ENCODE results near the gene KCND3. TPM values are rescaled to one million over a fixed set of nuclear protein-coding genes. Genes with fewer than 3 reads are reported as not detected.

The KCND3 gene
- total and polyA plus RNA-seq, 4 donors, result 1.0 to 27.1 (median 6.1) TPM

DNA sequence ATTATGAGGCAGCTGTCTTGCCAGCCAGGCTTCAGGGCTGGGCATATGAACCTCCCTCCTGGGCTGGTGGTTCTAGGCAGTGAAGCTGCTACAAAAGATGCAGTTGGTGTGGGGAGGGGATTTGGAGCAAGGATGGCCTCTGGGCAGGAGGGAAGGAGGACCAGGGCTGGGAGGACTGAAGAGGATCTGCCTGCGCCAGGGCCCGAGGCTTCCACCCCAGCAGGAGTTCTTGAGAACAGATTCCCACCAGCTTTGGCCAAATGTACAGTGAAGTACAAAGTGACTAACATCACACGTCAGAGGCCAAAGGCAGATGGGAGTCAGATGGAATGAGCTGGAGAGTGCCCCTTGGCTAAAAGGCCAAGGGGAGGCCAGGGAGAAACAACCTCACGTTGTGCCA, 171.4 kb downstream of the KCND3 start (continued):
- TF ChIP-seq, protein P1, sequence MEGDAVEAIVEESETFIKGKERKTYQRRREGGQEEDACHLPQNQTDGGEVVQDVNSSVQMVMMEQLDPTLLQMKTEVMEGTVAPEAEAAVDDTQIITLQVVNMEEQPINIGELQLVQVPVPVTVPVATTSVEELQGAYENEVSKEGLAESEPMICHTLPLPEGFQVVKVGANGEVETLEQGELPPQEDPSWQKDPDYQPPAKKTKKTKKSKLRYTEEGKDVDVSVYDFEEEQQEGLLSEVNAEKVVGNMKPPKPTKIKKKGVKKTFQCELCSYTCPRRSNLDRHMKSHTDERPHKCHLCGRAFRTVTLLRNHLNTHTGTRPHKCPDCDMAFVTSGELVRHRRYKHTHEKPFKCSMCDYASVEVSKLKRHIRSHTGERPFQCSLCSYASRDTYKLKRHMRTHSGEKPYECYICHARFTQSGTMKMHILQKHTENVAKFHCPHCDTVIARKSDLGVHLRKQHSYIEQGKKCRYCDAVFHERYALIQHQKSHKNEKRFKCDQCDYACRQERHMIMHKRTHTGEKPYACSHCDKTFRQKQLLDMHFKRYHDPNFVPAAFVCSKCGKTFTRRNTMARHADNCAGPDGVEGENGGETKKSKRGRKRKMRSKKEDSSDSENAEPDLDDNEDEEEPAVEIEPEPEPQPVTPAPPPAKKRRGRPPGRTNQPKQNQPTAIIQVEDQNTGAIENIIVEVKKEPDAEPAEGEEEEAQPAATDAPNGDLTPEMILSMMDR (IDR thresholded peaks at IDR 0.05; ENCODE audit: low read depth, low read length, missing input control), result no peak
- TF ChIP-seq SP1 (IDR thresholded peaks at IDR 0.05), result no peak
- no peak for TF ChIP-seq RAD21 (IDR thresholded peaks at IDR 0.05)

DNA sequence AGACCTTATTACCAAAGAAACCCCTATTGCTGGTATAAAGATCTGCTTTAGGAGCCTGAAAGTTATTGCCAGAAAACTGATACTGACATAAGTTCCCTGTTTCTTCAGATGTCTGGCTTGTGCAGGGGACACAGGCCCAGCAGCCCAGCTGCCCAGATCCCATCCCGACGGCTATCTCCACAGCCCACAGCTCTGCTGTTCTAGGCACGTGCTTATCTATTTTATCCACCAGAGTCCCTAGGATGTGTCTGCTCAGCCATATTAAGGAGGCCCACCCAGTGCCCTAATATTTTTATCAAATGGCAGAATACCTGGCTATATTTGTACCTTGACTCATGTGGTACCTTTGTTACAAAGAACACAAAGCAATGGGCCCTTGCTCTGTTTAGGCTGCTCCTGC, 174.8 kb downstream of the KCND3 start:
- 94% methylated on average over 3 of the region's 3 CpGs for WGBS
- no peaks in the 10 kb centered on the region for H3K36me3 ChIP-seq (ENCODE audit: control insufficient read depth in 4 of 4, insufficient read depth in 3 of 4, low read depth in 1 of 4, low read length in 3 of 4)
- TF ChIP-seq EGR1 (IDR thresholded peaks at IDR 0.05; ENCODE audit: low read depth in 2 of 2) (no peak), SP1 (IDR thresholded peaks at IDR 0.05) (no peak), RAD21 (IDR thresholded peaks at IDR 0.05) (no peak), FOXA2 (IDR thresholded peaks at IDR 0.05) (no peak), HNF4A (conservative IDR thresholded peaks at IDR 0.05) (no peak)
- TF ChIP-seq, protein P2, sequence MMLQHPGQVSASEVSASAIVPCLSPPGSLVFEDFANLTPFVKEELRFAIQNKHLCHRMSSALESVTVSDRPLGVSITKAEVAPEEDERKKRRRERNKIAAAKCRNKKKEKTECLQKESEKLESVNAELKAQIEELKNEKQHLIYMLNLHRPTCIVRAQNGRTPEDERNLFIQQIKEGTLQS (IDR thresholded peaks at IDR 0.05), result no peak
- TF ChIP-seq, protein P3, sequence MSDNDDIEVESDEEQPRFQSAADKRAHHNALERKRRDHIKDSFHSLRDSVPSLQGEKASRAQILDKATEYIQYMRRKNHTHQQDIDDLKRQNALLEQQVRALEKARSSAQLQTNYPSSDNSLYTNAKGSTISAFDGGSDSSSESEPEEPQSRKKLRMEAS (IDR thresholded peaks at IDR 0.05), result no peak
- H3K9me3 ChIP-seq (ENCODE audit: control insufficient read depth in 4 of 4, low read length in 3 of 4), result no peaks in the 10 kb centered on the region
- no peak overlapping the region for H3K4me3 ChIP-seq (ENCODE audit: low read depth in 1 of 3, low read length in 3 of 3)
- H3K27me3 ChIP-seq (ENCODE audit: control insufficient read depth in 4 of 4, insufficient read depth in 4 of 4, low read length in 3 of 4), result no peaks in the 10 kb centered on the region
- no peak overlapping the region for H3K27ac ChIP-seq (ENCODE audit: low read depth in 1 of 2, low read length in 2 of 2)
- H3K4me1 ChIP-seq (ENCODE audit: control insufficient read depth in 4 of 4, insufficient read depth in 4 of 4, low read length in 3 of 4), result no peaks in the 10 kb centered on the region
- H3K9ac ChIP-seq (ENCODE audit: low read depth in 1 of 2, low read length in 2 of 2), result no peak overlapping the region
- DNase-seq (ENCODE audit: low spot score), result peak; percentile 56

DNA sequence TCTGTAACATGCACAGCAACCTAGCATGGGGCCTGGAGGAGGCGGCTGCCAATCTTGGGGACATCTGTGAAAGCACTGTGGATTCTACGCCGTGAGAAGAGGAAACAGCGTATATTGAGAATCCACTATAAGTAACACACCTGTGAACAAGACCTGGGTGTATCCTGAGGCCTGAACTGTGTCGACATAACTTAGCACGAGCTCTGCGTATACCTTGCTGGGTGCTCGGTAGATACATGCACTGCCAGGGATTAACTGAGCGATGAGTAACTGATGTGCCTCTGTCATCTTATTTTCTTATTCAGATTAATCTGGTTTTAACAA, 175.2 kb downstream of the KCND3 start:
- 96% methylated on average over 9 of the region's 9 CpGs for WGBS
- H3K36me3 ChIP-seq (ENCODE audit: control insufficient read depth in 4 of 4, insufficient read depth in 3 of 4, low read depth in 1 of 4, low read length in 3 of 4), result no peaks in the 10 kb centered on the region
- H3K4me1 ChIP-seq (ENCODE audit: control insufficient read depth in 4 of 4, insufficient read depth in 4 of 4, low read length in 3 of 4), result no peaks in the 10 kb centered on the region
- TF ChIP-seq HNF4G (IDR thresholded peaks at IDR 0.05) (no peak), TAF1 (conservative IDR thresholded peaks at IDR 0.05) (no peak), GABPA (IDR thresholded peaks at IDR 0.05 in 1 of 2, conservative IDR thresholded peaks at IDR 0.05 in 1 of 2) (no peak), YY1 (IDR thresholded peaks at IDR 0.05) (no peak), JUND (IDR thresholded peaks at IDR 0.05) (no peak), RXRA (IDR thresholded peaks at IDR 0.05) (no peak), RAD21 (IDR thresholded peaks at IDR 0.05) (no peak), EGR1 (IDR thresholded peaks at IDR 0.05; ENCODE audit: low read depth in 2 of 2) (no peak), FOXA2 (IDR thresholded peaks at IDR 0.05) (no peak), FOXA1 (IDR thresholded peaks at IDR 0.05) (no peak)
- TF ChIP-seq, protein P2 (IDR thresholded peaks at IDR 0.05), result no peak
- TF ChIP-seq, protein P4, sequence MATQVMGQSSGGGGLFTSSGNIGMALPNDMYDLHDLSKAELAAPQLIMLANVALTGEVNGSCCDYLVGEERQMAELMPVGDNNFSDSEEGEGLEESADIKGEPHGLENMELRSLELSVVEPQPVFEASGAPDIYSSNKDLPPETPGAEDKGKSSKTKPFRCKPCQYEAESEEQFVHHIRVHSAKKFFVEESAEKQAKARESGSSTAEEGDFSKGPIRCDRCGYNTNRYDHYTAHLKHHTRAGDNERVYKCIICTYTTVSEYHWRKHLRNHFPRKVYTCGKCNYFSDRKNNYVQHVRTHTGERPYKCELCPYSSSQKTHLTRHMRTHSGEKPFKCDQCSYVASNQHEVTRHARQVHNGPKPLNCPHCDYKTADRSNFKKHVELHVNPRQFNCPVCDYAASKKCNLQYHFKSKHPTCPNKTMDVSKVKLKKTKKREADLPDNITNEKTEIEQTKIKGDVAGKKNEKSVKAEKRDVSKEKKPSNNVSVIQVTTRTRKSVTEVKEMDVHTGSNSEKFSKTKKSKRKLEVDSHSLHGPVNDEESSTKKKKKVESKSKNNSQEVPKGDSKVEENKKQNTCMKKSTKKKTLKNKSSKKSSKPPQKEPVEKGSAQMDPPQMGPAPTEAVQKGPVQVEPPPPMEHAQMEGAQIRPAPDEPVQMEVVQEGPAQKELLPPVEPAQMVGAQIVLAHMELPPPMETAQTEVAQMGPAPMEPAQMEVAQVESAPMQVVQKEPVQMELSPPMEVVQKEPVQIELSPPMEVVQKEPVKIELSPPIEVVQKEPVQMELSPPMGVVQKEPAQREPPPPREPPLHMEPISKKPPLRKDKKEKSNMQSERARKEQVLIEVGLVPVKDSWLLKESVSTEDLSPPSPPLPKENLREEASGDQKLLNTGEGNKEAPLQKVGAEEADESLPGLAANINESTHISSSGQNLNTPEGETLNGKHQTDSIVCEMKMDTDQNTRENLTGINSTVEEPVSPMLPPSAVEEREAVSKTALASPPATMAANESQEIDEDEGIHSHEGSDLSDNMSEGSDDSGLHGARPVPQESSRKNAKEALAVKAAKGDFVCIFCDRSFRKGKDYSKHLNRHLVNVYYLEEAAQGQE (IDR thresholded peaks at IDR 0.05), result no peak
- TF ChIP-seq, protein P5, sequence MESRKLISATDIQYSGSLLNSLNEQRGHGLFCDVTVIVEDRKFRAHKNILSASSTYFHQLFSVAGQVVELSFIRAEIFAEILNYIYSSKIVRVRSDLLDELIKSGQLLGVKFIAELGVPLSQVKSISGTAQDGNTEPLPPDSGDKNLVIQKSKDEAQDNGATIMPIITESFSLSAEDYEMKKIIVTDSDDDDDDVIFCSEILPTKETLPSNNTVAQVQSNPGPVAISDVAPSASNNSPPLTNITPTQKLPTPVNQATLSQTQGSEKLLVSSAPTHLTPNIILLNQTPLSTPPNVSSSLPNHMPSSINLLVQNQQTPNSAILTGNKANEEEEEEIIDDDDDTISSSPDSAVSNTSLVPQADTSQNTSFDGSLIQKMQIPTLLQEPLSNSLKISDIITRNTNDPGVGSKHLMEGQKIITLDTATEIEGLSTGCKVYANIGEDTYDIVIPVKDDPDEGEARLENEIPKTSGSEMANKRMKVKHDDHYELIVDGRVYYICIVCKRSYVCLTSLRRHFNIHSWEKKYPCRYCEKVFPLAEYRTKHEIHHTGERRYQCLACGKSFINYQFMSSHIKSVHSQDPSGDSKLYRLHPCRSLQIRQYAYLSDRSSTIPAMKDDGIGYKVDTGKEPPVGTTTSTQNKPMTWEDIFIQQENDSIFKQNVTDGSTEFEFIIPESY (IDR thresholded peaks at IDR 0.05), result no peak
- TF ChIP-seq, protein P3 (IDR thresholded peaks at IDR 0.05), result no peak
- TF ChIP-seq, protein P1 (IDR thresholded peaks at IDR 0.05; ENCODE audit: low read depth, low read length, missing input control), result no peak
- H3K27me3 ChIP-seq (ENCODE audit: control insufficient read depth in 4 of 4, insufficient read depth in 4 of 4, low read length in 3 of 4), result no peaks in the 10 kb centered on the region
- H3K9me3 ChIP-seq (ENCODE audit: control insufficient read depth in 4 of 4, low read length in 3 of 4), result no peaks in the 10 kb centered on the region
- no peak overlapping the region for H3K4me3 ChIP-seq (ENCODE audit: low read depth in 1 of 3, low read length in 3 of 3)
- no peak for DNase-seq (ENCODE audit: low spot score)
- no peak overlapping the region for H3K9ac ChIP-seq (ENCODE audit: low read depth in 1 of 2, low read length in 2 of 2)
- no peak overlapping the region for H3K27ac ChIP-seq (ENCODE audit: low read depth in 1 of 2, low read length in 2 of 2)
